K562 (cell line): ENCODE data around the gene TTC21A. TPM values are rescaled to one million over a fixed set of nuclear protein-coding genes. Genes with fewer than 3 reads are reported as not detected.

Source experiments
- AFF1 ChIP-seq, 2 experiments: fragments of 450-650 bp; IDR thresholded peaks; 2 replicates each; pipeline ENCODE4 v1.6.1; 2018; ENCODE audit warnings: mild to moderate bottlenecking in 2 of 2, low read depth in 1 of 2; ENCODE audit not compliant: partially characterized antibody in 2 of 2
- ASH1L ChIP-seq: fragments of 450-650 bp; IDR thresholded peaks from 2 replicates; pipeline ENCODE4 v1.6.1; 2018; ENCODE audit warnings: borderline replicate concordance, mild to moderate bottlenecking, low read depth; ENCODE audit not compliant: partially characterized antibody
- DMBX1 ChIP-seq: fragments of 250-450 bp; sonication (Bioruptor Pico); IDR thresholded peaks from 2 replicates; pipeline ENCODE4 v1.8.0; 2022; ENCODE audit warnings: inconsistent platforms, mild to moderate bottlenecking, moderate library complexity, borderline replicate concordance
- EP300 ChIP-seq: IDR thresholded peaks from 2 replicates; pipeline ENCODE4 v1.6.1; 2012; ENCODE audit warnings: low read length, improper control_type of control experiment
- ETS1 ChIP-seq: conservative IDR thresholded peaks from 2 replicates; pipeline ENCODE4 v1.6.1; 2011; ENCODE audit warnings: low read depth, mild to moderate bottlenecking, low read length; ENCODE audit not compliant: control insufficient read depth
- KDM1A ChIP-seq, 2 experiments: fragments of 450-650 bp; IDR thresholded peaks; 2 replicates each; pipeline ENCODE4 v1.6.1; 2016; ENCODE audit warnings: mild to moderate bottlenecking in 2 of 2
- MAZ ChIP-seq, 2 experiments: fragments of 450-650 bp in 1 of 2; sonication (generic) in 1 of 2; formaldehyde crosslinking; IDR thresholded peaks in 1 of 2; conservative IDR thresholded peaks in 1 of 2; 2 replicates each; pipeline versions ENCODE4 v1.4.0 to v1.5.0; 2020; ENCODE audit warnings: mild to moderate bottlenecking in 1 of 2, missing genetic modification reagents in 1 of 2
- MBD2 ChIP-seq: sonication (generic); IDR thresholded peaks from 2 replicates; pipeline ENCODE4 v1.6.1; 2016; ENCODE audit warnings: low read depth, borderline replicate concordance
- MYNN ChIP-seq, 2 experiments: sonication (generic); formaldehyde crosslinking in 1 of 2; IDR thresholded peaks; 2 replicates each; pipeline versions ENCODE4 v1.5.0 to v1.6.1; 2016 to 2020; ENCODE audit warnings: antibody characterized with exemption in 1 of 2, missing genetic modification reagents in 1 of 2
- NFE2 ChIP-seq: IDR thresholded peaks from 2 replicates; pipeline ENCODE4 v1.6.1; 2014; ENCODE audit warnings: antibody characterized with exemption, low read depth
- NR2C2 ChIP-seq, 2 experiments: fragments of 200-800 bp in 1 of 2; sonication (Bioruptor generic) in 1 of 2; sonication (generic) in 1 of 2; formaldehyde crosslinking in 1 of 2; IDR thresholded peaks; 2 replicates each; pipeline versions ENCODE4 v1.6.1 to v1.8.0; 2016 to 2022; ENCODE audit warnings: mild to moderate bottlenecking in 1 of 2, missing compliant biosample characterization in 1 of 2, missing genetic modification characterization in 1 of 2, missing genetic modification reagents in 1 of 2
- RCOR1 ChIP-seq, 2 experiments: IDR thresholded peaks; 2 replicates each; pipeline ENCODE4 v1.6.1; 2012; ENCODE audit warnings: low read depth in 2 of 2, low read length in 2 of 2, borderline replicate concordance in 1 of 2, improper control_type of control experiment in 1 of 2
- SMARCA4 ChIP-seq: fragments of 450-650 bp; IDR thresholded peaks from 2 replicates; pipeline ENCODE4 v1.6.1; 2016
- SP2 ChIP-seq: IDR thresholded peaks from 2 replicates; pipeline ENCODE4 v1.6.1; 2011; ENCODE audit warnings: mild to moderate bottlenecking, low read depth, low read length, moderate library complexity; ENCODE audit not compliant: poor library complexity, severe bottlenecking; ENCODE audit errors: extremely low read depth
- TAL1 ChIP-seq: fragments of 450-650 bp; IDR thresholded peaks from 2 replicates; pipeline ENCODE4 v1.6.1; 2016; ENCODE audit warnings: mild to moderate bottlenecking
- YY1 ChIP-seq, 3 experiments: IDR thresholded peaks; 2 replicates each; pipeline ENCODE4 v1.6.1; 2011; ENCODE audit warnings: low read length in 2 of 3, mild to moderate bottlenecking in 2 of 3, moderate library complexity in 2 of 3, borderline replicate concordance in 1 of 3, control low read depth in 1 of 3, low read depth in 1 of 3; ENCODE audit not compliant: insufficient read depth in 3 of 3, insufficient replicate concordance in 2 of 3, control insufficient read depth in 1 of 3, insufficient read length in 1 of 3; ENCODE audit errors: extremely low read depth in 1 of 3
- ZNF384 ChIP-seq: IDR thresholded peaks from 2 replicates; pipeline ENCODE4 v1.6.1; 2012; ENCODE audit warnings: low read depth, low read length, improper control_type of control experiment
- ZNF395 ChIP-seq: fragments of 200-800 bp; sonication (Bioruptor generic); IDR thresholded peaks from 2 replicates; pipeline ENCODE4 v1.6.1; 2017; ENCODE audit warnings: missing genetic modification characterization, missing compliant biosample characterization
- ZNF79 ChIP-seq: fragments of 250-450 bp; sonication (Bioruptor Pico); IDR thresholded peaks from 2 replicates; pipeline ENCODE4 v1.4.0; 2020; ENCODE audit warnings: low read depth, mild to moderate bottlenecking, moderate library complexity
- polyA plus RNA-seq, 8 experiments: library from polyadenylated mRNA; depleted of rRNA in 4 of 8; stranded (reverse) in 5 of 8; unstranded in 3 of 8; fragments of >200 nt; fragmentation: Nextera tagmentation in 2 of 8; fragmentation: Illumina TruSeq in 1 of 8; extraction: Ambion mirVana in 2 of 8; extraction: Trizol in 1 of 8; gene quantifications; 2 replicates each; pipeline versions ENCODE4 v1.2.1 to v1.2.3, GENCODE V29; 2011 to 2014; ENCODE audit warnings: inconsistent platforms in 1 of 8, missing spikeins in 1 of 8
- total RNA-seq, 7 experiments: library from RNA; depleted of rRNA in 6 of 7; stranded (reverse); fragments of >200 nt in 6 of 7; fragmentation: Illumina TruSeq in 2 of 7; extraction: Trizol in 2 of 7; gene quantifications; 2 replicates each; pipeline versions ENCODE4 v1.2.1 to v1.2.3, GENCODE V29; 2011 to 2021; ENCODE audit warnings: low replicate concordance in 1 of 7

The TTC21A gene
- total and polyA plus RNA-seq, 9 of the 15 experiments (the other 6 are each of a cell fraction or from before 2014, with no cell fraction given): 0.22 to 1.4 (median 0.70) TPM

- TF ChIP-seq AFF1 (IDR thresholded peaks at IDR 0.05; ENCODE audit: low read depth in 1 of 2, partially characterized antibody in 2 of 2) (peak in 1 of 2 experiments; percentile 29), RCOR1 (IDR thresholded peaks at IDR 0.05; ENCODE audit: borderline replicate concordance in 1 of 2, low read depth in 2 of 2, low read length in 2 of 2) (peak in 1 of 2 experiments; percentile 81; a peak in 2 of 4 replicates), MBD2 (peak; percentile 37; the same call in 1 of the 2 replicates), ZNF79 (no peak), ZNF384 (no peak), ZNF395 (CRISPR knock-in tag) (0 out of 2 replicates have a peak, but pooled peaks have one; percentile 5), NFE2 (0 out of 2 replicates have a peak, but pooled peaks have one; percentile 42), DMBX1 (CRISPR knock-in tag) (0 out of 2 replicates have a peak, but pooled peaks have one; percentile 33), EP300 (peak; percentile 58; the same call in 1 of the 2 replicates), ASH1L (no peak), MYNN (IDR thresholded peaks at IDR 0.05) (peak; percentile 24; the same call in 1 of the 2 replicates), MYNN (CRISPR knock-in tag; IDR thresholded peaks at IDR 0.05) (no peak), KDM1A (IDR thresholded peaks at IDR 0.05) (peak; percentile 40 to 41; a peak in 3 of 4 replicates), YY1 (IDR thresholded peaks at IDR 0.05; ENCODE audit: borderline replicate concordance in 1 of 3, control insufficient read depth in 1 of 3, extremely low read depth in 1 of 3, insufficient read depth in 3 of 3, insufficient read length in 1 of 3, insufficient replicate concordance in 2 of 3, low read depth in 1 of 3, low read length in 2 of 3) (peak in 1 of 3 experiments; percentile 75), NR2C2 (CRISPR knock-in tag; IDR thresholded peaks at IDR 0.05) (no peak), NR2C2 (tag; IDR thresholded peaks at IDR 0.05) (peak; percentile 29; the same call in 1 of the 2 replicates), ETS1 (0 out of 2 replicates have a peak, but pooled peaks have one; percentile 44), MAZ (CRISPR knock-in tag; conservative IDR thresholded peaks at IDR 0.05 in 1 of 2, IDR thresholded peaks at IDR 0.05 in 1 of 2) (peak in 1 of 2 experiments; percentile 35; a peak in 1 of 4 replicates), SP2 (no peak), SMARCA4 (peak; percentile 82), TAL1 (no peak)
Measured at GRCh38 chr3:39166134-39166710, 58.7 kb downstream of the TTC21A start (continued).
